Raji (cell line): ENCODE measurements around the gene CGB7.

Source experiments
- POLR2A ChIP-seq: IDR thresholded peaks from 2 replicates; pipeline ENCODE4 v1.6.1; 2011; ENCODE audit warnings: low read depth, low read length, control low read depth; ENCODE audit not compliant: insufficient read depth

Gene CGB7

GRCh38 chr19:49057636-49058234 lies at the start of gene CGB7:
TSS of gene CGB7 (minus strand) at chr19:49057749. CDS start at chr19:49055375, 2,374 bp downstream.
- TF ChIP-seq POLR2A = no peak

GRCh38 chr19:49106648-49107135 lies 49.1 kb upstream of the CGB7 start:
- no peak for TF ChIP-seq POLR2A

GRCh38 chr19:49104229-49104864 lies 46.8 kb upstream of the CGB7 start:
- TF ChIP-seq POLR2A = no peak

GRCh38 chr19:49103331-49104085 lies 46.0 kb upstream of the CGB7 start:
- TF ChIP-seq POLR2A = no peak

- no peak for TF ChIP-seq POLR2A
These were observed 44.8 kb upstream of the CGB7 start for GRCh38 chr19:49102303-49102702.

GRCh38 chr19:49101160-49101559 lies 43.6 kb upstream of the CGB7 start:
- TF ChIP-seq POLR2A = no peak

- TF ChIP-seq POLR2A = no peak
These were observed 41.2 kb upstream of the CGB7 start for GRCh38 chr19:49098795-49099194.

GRCh38 chr19:49097453-49098288 lies 40.1 kb upstream of the CGB7 start:
- TF ChIP-seq POLR2A = no peak

GRCh38 chr19:49094505-49095482 lies 37.2 kb upstream of the CGB7 start:
- TF ChIP-seq POLR2A = no peak

GRCh38 chr19:49092686-49093085 lies 35.1 kb upstream of the CGB7 start:
- no peak for TF ChIP-seq POLR2A

- TF ChIP-seq POLR2A = no peak
These were observed 34.0 kb upstream of the CGB7 start for GRCh38 chr19:49091391-49092038.

GRCh38 chr19:49086296-49086695 lies 28.7 kb upstream of the CGB7 start:
- no peak for TF ChIP-seq POLR2A

- no peak for TF ChIP-seq POLR2A
These were observed 28.3 kb upstream of the CGB7 start for GRCh38 chr19:49085868-49086232.
